SU-DHL-6 (cell line): Measurements from ENCODE around the gene COL4A1.

Experiments used
- H2AFZ ChIP-seq: fragments of 200-600 bp; sonication (generic); 2 replicates; pipeline ENCODE4 v1.6.1; 2014; ENCODE audit warnings: low read depth, mild to moderate bottlenecking, moderate library complexity, mixed read lengths, antibody characterized with exemption, low read length; ENCODE audit not compliant: severe bottlenecking
- H3F3A ChIP-seq: fragments of 200-600 bp; shearing (Covaris generic); 2 replicates; pipeline ENCODE4 v1.6.0; 2016; ENCODE audit warnings: antibody characterized with exemption, mild to moderate bottlenecking; ENCODE audit not compliant: insufficient read depth
- H3K27ac ChIP-seq: fragments of 200-600 bp; sonication (generic); 2 replicates; pipeline ENCODE4 v1.5.1; 2016; ENCODE audit warnings: low read depth, mild to moderate bottlenecking, low read length, moderate library complexity, mixed read lengths
- H3K27me3 ChIP-seq: fragments of 200-600 bp; sonication (generic), shearing (Covaris generic); 2 replicates; pipeline ENCODE4 v1.6.0; 2014; ENCODE audit warnings: mild to moderate bottlenecking, low read length
- H3K36me3 ChIP-seq: fragments of 200-600 bp; sonication (generic); 2 replicates; pipeline ENCODE4 v1.6.1; 2014; ENCODE audit warnings: mild to moderate bottlenecking, low read length, mixed read lengths
- H3K4me2 ChIP-seq: fragments of 300-600, 200-600 bp; shearing (Covaris generic), sonication (generic); 2 replicates; pipeline ENCODE4 v1.6.0; 2014; ENCODE audit warnings: low read length, low read depth, mild to moderate bottlenecking; ENCODE audit not compliant: poor library complexity, severe bottlenecking
- H3K4me3 ChIP-seq: fragments of 200-600 bp; sonication (generic); 2 replicates; pipeline ENCODE4 v1.5.1; 2014; ENCODE audit warnings: antibody characterized with exemption, low read length, mild to moderate bottlenecking, mixed read lengths; ENCODE audit not compliant: insufficient read depth, poor library complexity, severe bottlenecking
- H3K79me2 ChIP-seq: fragments of 200-600 bp; sonication (generic); 2 replicates; pipeline ENCODE4 v1.6.1; 2014; ENCODE audit warnings: mild to moderate bottlenecking, low read length, moderate library complexity; ENCODE audit not compliant: insufficient read depth
- H3K9ac ChIP-seq: fragments of 200-600 bp; sonication (generic); 2 replicates; pipeline ENCODE4 v1.7.0; 2014; ENCODE audit warnings: mild to moderate bottlenecking, low read length
- H3K9me2 ChIP-seq: fragments of 200-600 bp; sonication (generic); replicated peaks from 2 replicates; pipeline ENCODE4 v1.6.1; 2014; ENCODE audit warnings: low read length; ENCODE audit not compliant: insufficient read depth
- H3K9me3 ChIP-seq: fragments of 200-600 bp; sonication (generic); 2 replicates; pipeline ENCODE4 v1.6.1; 2014; ENCODE audit warnings: low read length, mixed read lengths; ENCODE audit not compliant: insufficient read depth
- H4K20me1 ChIP-seq: fragments of 200-600 bp; sonication (generic); 2 replicates; pipeline ENCODE4 v1.6.1; 2014; ENCODE audit warnings: low read depth, mild to moderate bottlenecking, antibody characterized with exemption, low read length, moderate library complexity, mixed read lengths
- EZH2phosphoT487 ChIP-seq: fragments of 200-600 bp; sonication (generic), shearing (Covaris generic); conservative IDR thresholded peaks from 2 replicates; pipeline ENCODE4 v1.6.1; 2018; ENCODE audit warnings: mild to moderate bottlenecking, antibody characterized with exemption, low read length, moderate library complexity, mixed read lengths
- TF ChIP-seq, protein P1 (sequence below): fragments of 200-600 bp; sonication (generic); IDR thresholded peaks from one replicate; pipeline ENCODE4 v1.5.1; 2017; ENCODE audit warnings: antibody characterized with exemption, mild to moderate bottlenecking, low read length, moderate library complexity; ENCODE audit not compliant: insufficient read depth, poor library complexity, severe bottlenecking

The COL4A1 gene

DNA sequence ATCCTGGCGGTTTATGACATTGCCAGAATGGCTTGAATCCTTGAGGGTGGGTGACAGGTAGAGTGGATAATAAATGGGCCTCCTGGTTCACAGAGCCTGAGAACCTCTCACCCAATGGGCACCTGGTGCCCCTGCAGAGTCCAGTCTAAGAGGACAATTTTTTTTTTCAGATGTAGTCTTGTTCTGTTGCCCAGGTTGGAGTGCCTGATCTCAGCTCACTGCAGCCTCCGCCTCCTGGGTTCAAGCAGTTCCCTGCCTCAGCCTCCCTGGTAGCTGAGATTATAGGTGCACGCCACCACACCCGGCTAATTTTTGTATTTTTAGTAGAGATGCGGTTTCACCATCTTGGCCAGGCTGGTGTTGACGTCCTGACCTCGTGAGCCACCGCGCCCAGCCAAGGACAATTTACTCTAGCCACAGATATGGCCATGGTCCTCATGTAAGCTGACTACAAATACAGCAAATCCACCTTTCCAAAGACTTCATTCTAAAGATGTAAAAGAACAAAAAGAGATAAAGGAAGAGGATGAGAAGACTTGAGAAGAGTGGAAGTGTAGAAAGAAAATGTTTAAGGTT lies 33.1 kb upstream of the COL4A1 start:
- Histone ChIP-seq H3K4me2 (no peak overlapping the region), H3K9me3 (peaks cover 5% of the 10 kb centered on the region; the same call in 1 of the 2 replicates), H3K4me3 (no peak overlapping the region), H3K27me3 (no peaks in the 10 kb centered on the region), H3K9me2 (no peaks in the 10 kb centered on the region), H4K20me1 (no peaks in the 10 kb centered on the region), H3F3A (no peaks in the 10 kb centered on the region), H3K9ac (no peak overlapping the region), H3K36me3 (no peaks in the 10 kb centered on the region), H3K27ac (no peak overlapping the region), H2AFZ (no peak overlapping the region), H3K79me2 (no peaks in the 10 kb centered on the region)
- TF ChIP-seq, protein P1, sequence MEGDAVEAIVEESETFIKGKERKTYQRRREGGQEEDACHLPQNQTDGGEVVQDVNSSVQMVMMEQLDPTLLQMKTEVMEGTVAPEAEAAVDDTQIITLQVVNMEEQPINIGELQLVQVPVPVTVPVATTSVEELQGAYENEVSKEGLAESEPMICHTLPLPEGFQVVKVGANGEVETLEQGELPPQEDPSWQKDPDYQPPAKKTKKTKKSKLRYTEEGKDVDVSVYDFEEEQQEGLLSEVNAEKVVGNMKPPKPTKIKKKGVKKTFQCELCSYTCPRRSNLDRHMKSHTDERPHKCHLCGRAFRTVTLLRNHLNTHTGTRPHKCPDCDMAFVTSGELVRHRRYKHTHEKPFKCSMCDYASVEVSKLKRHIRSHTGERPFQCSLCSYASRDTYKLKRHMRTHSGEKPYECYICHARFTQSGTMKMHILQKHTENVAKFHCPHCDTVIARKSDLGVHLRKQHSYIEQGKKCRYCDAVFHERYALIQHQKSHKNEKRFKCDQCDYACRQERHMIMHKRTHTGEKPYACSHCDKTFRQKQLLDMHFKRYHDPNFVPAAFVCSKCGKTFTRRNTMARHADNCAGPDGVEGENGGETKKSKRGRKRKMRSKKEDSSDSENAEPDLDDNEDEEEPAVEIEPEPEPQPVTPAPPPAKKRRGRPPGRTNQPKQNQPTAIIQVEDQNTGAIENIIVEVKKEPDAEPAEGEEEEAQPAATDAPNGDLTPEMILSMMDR: no peak
- no peak for TF ChIP-seq EZH2phosphoT487

DNA sequence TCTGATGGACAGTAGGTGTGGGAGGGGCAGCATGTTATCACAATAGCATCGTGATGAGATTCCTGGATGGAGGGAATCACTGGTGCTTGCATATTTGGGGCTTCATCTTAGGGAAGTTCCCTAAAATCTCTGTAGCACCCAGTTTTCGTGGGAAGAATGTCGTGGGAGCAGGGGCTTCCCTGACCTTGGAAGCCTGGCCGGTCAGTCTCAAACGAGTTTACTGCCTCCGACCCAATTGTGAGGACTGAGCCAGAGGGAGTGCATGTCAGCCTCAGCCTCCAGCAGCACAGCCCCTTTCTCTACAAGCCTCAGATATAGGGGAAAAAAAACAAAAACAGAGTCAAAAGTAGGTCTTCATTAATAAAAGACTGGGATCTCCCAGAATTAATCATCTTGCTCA lies 32.3 kb upstream of the COL4A1 start:
- Histone ChIP-seq H3K4me2 (no peak overlapping the region), H3K79me2 (no peaks in the 10 kb centered on the region), H4K20me1 (no peaks in the 10 kb centered on the region), H3K4me3 (no peak overlapping the region), H3F3A (no peaks in the 10 kb centered on the region), H3K9me3 (peaks cover 5% of the 10 kb centered on the region; the same call in 1 of the 2 replicates), H3K9ac (no peak overlapping the region), H3K27me3 (no peaks in the 10 kb centered on the region), H2AFZ (no peak overlapping the region), H3K36me3 (no peaks in the 10 kb centered on the region), H3K9me2 (no peaks in the 10 kb centered on the region), H3K27ac (no peak overlapping the region)
- no peak for TF ChIP-seq EZH2phosphoT487
- TF ChIP-seq, protein P1: no peak

DNA sequence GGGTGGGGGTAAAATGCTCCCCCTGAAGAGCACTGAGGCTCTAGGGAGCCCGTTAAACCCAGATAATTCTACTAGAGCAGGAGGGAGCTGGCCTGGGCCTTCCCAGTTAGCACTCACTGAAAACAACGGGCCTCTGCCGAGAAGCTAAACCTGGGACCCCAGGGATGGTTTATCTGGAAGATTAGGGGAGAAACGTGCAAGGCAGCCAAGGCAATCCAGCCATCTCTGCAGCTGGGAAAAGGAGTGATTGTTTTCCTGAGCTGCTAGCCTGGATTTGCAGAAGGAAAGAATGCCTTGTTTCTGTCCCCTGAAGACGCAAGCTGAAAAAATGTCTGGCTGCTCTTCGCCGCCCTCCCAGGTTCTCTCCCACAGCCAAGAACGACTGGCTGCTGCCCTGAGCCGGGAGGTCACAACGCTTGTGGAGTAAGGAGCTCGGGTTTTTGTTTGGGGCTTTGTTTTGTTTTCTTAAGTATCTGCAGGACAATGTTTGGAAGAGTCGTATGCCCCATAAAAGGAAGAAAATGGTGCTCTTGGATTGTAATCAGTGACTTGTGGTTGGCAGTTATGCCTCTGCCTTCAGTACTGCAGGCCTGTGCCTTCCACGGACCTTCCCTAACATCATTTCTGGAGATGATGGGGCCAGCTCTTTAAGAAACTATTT lies 31.6 kb upstream of the COL4A1 start:
- no peak overlapping the region for H3K4me3 ChIP-seq
- no peaks in the 10 kb centered on the region for H3F3A ChIP-seq
- H2AFZ ChIP-seq: no peak overlapping the region
- H3K9me2 ChIP-seq: no peaks in the 10 kb centered on the region
- no peak overlapping the region for H3K9ac ChIP-seq
- H3K36me3 ChIP-seq: no peaks in the 10 kb centered on the region
- no peak overlapping the region for H3K4me2 ChIP-seq
- H3K79me2 ChIP-seq: no peaks in the 10 kb centered on the region
- peaks cover 5% of the 10 kb centered on the region; the same call in 1 of the 2 replicates for H3K9me3 ChIP-seq
- no peaks in the 10 kb centered on the region for H4K20me1 ChIP-seq
- no peak for TF ChIP-seq EZH2phosphoT487
- TF ChIP-seq, protein P1: no peak
- H3K27ac ChIP-seq: no peak overlapping the region
- H3K27me3 ChIP-seq: no peaks in the 10 kb centered on the region
